NCI-H510A (cell line): Measurements from ENCODE around the gene MMP14.

Experiments used
- DNase-seq: peaks from one replicate; lab custom pipeline; 2025; lab: John Stamatoyannopoulos, UW

Gene MMP14

GRCh38 chr14:22884738-22885523 lies 48.5 kb downstream of the MMP14 start:
- no peak for DNase-seq

DNA sequence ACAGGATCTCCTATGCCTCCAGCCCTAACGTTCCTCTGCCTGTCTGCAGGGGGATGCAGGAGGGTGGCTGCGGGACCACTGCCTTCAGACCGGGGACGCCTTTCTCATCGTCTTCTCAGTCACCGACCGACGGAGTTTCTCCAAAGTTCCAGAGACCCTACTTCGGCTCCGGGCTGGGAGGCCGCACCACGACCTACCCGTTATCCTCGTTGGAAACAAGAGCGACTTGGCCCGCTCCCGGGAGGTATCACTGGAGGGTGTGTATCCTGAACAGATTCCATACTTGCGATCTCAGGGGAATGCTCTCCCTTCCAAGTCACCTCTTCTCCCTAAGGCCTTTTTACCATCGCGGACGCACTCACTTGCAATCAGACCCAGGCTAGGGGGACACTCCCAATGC lies 49.6 kb downstream of the MMP14 start:
- no peak for DNase-seq

DNA sequence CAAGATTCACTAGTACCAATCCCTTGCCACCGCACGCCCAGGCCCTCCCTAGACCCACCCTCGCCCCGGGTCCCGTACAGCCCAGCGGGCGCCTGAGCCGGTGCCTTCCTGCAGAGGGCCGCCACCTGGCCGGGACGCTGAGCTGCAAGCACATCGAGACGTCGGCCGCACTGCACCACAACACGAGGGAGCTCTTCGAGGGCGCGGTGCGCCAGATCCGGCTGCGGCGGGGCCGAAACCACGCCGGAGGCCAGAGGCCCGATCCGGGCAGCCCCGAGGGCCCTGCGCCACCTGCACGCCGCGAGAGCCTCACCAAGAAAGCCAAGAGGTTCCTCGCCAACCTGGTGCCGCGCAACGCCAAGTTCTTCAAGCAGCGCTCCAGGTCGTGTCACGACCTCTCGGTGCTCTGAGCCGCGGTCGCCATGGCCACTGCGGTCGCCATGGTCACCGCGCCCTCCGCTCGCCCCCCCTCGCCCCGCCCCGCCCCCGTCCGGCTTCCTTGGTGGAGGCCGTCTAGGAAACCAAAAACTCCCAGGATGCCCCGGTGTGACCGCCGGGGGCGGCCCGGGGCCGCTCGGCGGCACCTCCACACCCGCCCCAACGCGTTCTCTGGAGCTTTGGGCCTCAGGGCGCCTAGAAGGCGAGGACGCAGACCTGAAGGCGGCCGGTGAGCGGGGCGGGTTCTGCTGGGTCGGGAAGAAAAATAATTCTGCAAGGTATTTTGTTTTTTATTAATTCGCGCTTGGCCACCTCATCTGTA lies 50.3 kb downstream of the MMP14 start:
- DNase-seq: peak; percentile 75

DNA sequence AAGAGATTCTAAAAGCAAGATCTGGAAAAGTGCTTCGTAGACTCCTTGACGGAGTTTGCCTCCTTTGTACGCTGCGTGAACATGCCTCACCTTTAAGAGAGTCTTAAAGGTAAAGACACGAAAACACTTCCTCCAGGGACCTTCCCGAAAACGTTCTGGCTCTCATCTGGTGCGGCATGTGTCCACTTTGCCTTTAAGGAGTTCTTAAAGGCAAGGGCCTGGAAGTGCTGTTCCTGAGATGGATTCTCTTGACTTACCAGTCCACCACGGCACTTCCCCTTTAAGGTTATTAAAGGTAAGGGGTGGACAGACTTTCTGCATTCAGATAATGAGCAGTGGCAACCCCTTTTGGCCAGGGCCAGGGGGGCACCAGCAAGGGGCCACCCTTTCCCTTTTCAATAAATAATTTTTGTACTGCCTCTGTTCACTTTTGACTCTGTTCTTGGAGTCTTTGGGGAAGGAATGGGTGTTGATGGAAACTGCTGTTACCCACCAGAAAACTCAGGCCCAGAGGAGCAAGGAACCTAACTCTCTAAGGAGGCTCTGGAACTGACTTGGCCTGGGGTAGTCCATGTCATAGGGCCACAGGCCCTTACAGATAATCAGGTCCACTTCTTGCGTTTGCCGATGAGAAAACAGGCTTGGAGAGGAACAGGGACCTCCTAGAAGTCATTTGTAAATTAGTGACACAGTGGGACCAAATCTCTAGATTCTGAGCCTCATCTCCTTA lies 51.0 kb downstream of the MMP14 start:
- peak; percentile 84 for DNase-seq

- no peak for DNase-seq
Observed at GRCh38 chr14:22887990-22888378, 51.6 kb downstream of the MMP14 start.

DNA sequence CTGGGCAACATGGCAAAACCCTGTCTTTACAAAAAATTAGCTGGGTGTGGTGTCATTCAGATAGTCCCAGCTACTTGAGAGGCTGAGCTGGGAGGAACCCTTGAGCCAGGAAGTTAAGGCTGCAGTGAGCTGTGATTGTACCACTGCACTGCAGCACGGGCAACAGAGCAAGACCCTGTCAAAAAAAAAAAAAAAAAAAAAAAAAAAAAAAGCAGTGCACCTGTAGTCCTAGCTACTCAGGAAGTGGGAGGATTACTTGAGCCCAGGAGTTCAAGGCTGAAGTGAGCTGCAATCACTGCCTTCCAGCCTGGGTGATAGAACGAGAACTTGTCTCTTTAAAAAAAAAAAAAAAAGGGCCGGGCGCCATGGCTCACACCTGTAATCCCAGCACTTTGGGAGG lies 52.3 kb downstream of the MMP14 start:
- DNase-seq: no peak

- no peak for DNase-seq
Observed at GRCh38 chr14:22890416-22890815, 54.0 kb downstream of the MMP14 start.

DNA sequence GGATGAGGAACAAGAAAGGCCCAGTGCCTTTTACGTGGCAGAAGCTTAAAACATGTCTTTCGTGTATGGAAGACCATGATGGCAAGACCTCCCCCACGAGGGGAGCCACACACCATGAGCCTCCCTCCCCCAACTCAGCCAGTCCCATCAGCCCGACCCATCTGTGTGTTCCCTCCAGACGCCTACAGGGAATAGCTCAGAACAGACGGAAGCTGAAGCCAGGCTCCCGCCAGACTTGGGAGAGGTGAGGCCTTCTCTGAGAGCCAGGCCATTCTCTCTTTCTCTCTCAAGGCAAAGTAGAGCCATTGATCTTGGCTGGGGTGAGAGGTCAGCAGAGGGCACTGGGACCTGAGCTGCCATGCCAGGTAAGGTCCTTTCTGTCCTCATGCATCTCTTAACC lies 56.1 kb downstream of the MMP14 start:
- DNase-seq: no peak

- DNase-seq: no peak
Observed at GRCh38 chr14:22893706-22894105, 57.3 kb downstream of the MMP14 start.

GRCh38 chr14:22895402-22895801 lies 59.0 kb downstream of the MMP14 start:
- DNase-seq: no peak

DNA sequence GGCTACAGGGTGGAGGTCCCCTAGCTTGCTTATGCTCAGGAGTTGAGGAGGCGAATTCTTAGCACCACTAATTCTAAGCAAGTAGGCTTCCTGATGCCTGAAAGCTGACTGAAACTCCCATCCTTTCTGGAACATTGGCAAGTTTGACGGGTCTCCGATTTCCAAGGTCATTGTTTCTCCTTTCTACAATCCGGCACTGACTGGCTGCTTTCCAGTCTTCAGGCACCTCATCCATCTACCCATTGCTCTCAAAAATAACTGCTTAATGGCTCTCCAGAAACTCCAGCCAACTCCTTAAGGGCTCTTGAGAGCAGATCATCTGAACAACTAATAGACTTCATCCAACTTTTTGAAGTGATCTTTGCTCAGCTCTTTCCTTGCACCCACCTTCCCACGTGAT lies 60.0 kb downstream of the MMP14 start:
- DNase-seq: no peak

DNA sequence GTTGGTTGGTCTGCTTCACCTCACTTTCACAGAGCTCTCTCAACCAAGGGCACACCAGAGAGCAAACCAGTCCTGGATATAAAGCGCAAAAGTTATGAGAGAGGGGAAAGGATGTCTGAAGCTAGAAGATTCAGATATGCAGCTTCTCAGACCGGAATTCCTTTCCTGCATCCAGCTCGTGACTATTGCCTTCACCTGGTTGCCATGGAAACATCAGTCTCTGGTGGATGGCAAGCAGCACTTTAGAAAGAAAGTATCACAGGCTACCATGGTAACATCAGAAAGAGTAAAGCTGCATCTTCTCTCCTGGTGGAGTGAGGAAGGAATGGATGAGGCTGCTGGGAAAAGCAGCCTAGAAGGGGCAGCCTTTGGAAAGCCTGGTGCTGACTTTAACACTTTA lies 60.4 kb downstream of the MMP14 start:
- no peak for DNase-seq

DNA sequence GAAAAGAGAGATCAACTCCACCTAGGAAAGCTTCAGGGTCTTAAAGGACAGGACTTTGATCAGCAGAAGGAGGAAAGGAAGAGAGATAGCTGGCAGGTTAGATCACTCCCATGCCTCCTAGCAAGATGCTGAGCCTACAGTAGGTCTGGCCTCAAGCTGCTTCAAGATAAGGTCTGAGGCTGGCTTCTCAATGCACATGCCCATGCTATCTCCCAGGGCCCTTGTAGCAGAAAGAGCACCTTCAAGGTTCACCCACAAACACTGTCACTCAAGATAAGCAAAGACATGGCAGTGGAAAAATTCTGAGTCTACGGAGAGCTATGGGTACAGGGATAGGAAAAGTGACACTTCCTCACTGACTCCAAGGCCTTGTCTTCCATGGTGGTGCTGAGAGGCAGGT lies 61.0 kb downstream of the MMP14 start:
- DNase-seq: no peak
